GM19395 (cell line): Measurements from ENCODE around the gene SLFN5.
"Not testable (repeated sequence)": the region's sequence is repeated elsewhere in the genome, so short reads cannot be mapped to it uniquely, and the experiment has no call there.

ENCODE experiments used
- ATAC-seq: cut with Tn5 transposase; IDR thresholded peaks from one replicate; pipeline ENCODE4 v1.9.1; 2021; ENCODE audit warnings: mild to moderate bottlenecking, moderate library complexity; ENCODE audit not compliant: unreplicated experiment

Gene SLFN5

GRCh38 chr17:35241520-35241919, 1.4 kb upstream of the SLFN5 start:
- ATAC-seq: no peak

DNA sequence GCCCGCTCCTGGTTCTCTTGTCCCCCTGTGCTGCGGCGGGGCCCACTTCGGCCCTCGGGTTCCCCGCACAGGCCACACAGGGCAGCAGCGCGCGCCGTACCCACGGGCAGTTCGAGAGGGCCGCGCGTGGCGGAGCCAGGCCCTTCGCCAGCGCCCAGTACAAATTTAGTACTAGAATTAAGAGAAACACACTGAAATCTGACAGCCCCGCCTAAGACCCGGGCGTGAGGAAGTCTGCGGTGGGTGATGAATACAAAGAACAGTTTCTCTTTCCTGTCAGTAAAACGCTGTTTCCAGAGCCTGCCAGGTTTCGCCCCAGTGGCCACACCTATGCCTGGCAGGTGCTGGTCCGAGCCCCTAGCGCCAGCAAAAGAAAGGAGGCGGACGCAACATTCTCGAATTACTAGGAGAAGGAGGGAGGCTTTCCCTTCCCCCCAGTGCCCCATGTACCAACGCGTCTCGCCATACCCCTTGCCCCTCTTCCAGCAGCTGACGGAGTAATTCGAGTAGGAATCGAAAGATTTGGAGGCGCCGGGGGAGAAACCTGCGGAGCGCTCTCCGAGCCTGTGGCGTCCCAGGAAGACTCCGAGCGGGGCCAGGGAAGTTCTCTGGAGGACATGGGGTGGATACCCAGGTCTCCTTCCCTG, 591 bp upstream of the SLFN5 start:
- ATAC-seq: peak; percentile 66

GRCh38 chr17:35243561-35244340, 879 bp downstream of the SLFN5 start:
- ATAC-seq: peak; percentile 14

DNA sequence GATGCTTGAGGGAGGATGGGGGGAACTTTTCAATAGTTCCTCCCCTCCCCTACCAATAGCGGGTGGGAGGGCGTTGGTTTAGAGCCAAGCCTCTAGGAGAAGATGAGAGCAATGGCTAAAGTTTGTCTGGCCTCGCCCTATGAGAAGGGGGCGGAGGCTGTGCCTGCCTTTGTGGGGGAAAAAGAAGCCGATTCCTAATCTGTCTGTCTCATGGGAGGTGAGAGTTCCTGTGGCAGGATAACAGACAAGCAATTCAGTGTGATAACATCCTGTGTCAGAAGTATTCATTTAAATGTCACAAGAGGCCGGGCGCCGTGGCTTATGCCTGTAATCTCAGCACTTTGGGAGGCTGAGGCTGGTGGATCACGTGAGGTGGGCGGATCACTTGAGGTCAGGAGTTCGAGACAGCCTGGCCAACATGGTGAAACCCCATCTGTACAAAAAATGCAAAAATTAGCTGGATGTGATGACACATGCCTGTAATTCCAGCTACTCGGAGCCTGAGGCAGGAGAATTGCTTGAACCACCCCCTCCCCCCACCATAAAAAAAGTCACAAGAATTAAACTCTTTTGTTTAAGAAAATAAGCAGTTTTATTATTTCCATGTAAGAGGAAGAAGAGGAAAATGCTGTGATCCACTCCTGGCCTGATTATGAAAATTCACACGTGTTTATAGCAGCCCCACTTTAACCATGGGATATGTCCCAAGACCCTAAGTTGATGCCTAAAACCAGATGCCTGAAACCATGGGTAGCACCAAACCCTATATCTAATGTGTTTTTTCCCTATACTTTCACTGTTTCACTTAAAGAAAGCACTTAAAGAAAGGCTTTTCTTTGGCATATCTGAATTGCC, 1.7 kb downstream of the SLFN5 start:
- ATAC-seq: peak; percentile 53

- no peak for ATAC-seq
These were observed 2.3 kb downstream of the SLFN5 start for GRCh38 chr17:35245196-35245486.

- no peak for ATAC-seq
These were observed 9.8 kb downstream of the SLFN5 start for GRCh38 chr17:35252651-35253050.

DNA sequence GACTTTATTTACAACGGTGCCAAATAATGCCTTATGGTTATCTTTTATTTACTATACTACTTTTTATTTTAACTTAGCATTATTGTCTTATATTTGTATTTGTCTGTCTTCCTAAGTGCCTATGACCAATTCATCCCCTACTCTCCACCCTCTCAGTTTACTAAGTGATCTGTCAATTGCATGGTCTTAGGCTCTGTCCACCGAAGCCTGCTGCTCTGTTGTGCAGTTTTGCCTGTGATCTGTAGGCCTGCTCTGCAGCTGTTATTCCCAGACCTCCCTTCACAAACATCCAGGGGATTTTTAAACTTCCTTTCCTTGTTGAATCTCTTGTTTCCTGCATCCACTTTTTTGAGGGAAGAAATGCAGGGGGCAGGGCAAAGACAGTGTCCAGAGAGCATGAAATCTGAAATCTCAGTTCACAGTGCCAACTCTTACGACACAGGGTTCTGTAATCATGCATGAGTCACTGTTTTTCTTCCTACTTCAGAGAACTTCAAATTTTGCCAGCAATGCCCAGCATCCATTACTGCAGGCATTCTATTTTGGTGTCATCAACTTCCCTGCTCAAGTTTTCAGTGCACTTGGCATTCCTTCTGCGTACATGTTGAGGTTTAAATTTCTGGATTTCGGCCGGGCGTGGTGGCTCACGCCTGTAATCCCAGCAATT, 11.4 kb downstream of the SLFN5 start:
- ATAC-seq: no peak

GRCh38 chr17:35255316-35255715, 12.4 kb downstream of the SLFN5 start:
- no peak for ATAC-seq

DNA sequence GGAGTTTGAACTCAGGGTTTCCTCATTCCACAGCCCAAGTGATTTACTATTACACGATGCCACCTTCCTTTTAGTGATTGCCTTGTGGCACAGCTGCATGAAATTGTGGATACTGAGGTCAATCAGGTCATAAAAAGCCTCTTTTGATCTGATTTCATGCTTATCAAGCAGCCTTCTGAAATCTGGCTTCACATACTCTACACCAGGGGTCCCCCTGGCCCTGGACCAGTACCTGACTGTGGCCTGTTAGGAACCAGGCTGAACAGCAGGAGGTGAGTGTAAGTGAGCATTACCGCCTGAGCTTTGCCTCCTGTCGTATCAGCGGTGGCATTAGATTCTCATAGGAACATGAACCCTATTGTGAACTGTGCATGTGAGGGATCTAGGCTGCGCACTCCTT, 13.8 kb downstream of the SLFN5 start:
- no peak for ATAC-seq

DNA sequence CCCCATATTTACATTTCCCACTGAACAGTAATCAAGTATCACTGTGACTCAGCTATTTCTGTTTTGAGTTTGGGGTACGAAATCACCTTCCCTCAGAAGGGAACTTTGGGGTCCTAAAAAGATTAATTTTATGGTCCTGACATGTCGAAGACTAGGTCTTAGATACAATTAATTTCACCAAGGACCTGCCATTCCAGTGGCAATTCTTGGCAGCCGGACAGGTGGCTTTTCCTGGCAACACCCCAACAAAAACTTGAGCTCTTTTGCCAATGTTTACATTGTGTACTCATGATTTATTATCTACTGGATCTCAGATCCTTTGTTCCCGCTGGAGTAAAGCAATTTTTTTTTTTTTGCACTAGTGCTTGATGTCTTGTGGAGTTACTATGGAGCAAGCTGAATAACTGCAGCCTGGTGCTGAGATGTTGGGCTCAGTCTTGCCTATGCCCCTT, 14.4 kb downstream of the SLFN5 start:
- no peak for ATAC-seq

DNA sequence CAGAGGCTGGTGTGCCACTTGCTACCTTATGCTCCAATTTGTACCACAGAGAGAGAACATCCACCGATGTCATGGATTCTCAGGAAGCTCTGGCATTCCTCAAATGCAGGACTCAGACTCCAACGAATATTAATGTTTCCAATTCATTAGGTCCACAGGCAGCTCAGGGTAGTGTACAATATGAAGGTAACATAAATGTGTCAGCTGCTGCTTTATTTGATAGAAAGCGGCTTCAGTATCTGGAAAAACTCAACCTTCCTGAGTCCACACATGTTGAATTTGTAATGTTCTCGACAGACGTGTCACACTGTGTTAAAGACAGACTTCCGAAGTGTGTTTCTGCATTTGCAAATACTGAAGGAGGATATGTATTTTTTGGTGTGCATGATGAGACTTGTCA, 16.1 kb downstream of the SLFN5 start:
- ATAC-seq: no peak

GRCh38 chr17:35265071-35265470, 22.2 kb downstream of the SLFN5 start:
- ATAC-seq: no peak

DNA sequence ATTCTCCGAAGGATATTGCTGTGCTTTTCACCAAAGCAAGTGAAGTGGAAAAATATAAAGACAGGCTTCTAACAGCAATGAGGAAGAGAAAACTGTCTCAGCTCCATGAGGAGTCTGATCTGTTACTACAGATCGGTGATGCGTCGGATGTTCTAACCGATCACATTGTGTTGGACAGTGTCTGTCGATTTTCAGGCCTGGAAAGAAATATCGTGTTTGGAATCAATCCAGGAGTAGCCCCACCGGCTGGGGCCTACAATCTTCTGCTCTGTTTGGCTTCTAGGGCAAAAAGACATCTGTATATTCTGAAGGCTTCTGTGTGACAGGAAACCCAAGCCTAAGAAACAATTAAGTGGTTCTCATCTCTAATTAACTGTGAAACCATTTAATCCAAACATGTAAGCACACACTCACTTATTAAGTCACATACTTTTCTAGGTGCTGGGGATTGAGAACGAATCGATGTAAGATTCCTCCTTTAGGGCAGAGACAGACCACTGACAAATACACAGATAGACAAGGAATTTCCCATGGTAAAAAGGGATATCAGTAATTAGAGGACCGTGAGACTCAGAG, 22.8 kb downstream of the SLFN5 start:
- ATAC-seq: no peak

- not testable (repeated sequence) for ATAC-seq
These were observed 31.5 kb downstream of the SLFN5 start for GRCh38 chr17:35274167-35275066.

DNA sequence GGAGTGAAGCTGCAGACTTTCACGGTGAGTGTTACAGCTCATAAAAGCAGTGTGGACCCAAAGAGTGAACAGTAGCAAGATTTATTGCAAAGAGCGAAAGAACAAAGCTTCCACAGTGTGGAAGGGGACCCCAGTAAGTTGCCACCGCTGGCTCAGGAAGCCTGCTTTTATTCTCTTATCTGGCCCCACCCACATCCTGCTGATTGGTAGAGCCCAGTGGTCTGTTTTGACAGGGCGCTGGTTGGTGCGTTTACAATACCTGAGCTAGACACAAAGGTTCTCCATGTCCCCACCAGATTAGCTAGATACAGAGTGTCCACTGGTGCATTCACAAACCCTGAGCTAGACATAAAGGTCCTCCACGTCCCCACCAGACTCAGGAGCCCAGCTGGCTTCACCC, 35.6 kb downstream of the SLFN5 start:
- ATAC-seq: not testable (repeated sequence)

- not testable (repeated sequence) for ATAC-seq
These were observed 36.0 kb downstream of the SLFN5 start for GRCh38 chr17:35278876-35279275.

DNA sequence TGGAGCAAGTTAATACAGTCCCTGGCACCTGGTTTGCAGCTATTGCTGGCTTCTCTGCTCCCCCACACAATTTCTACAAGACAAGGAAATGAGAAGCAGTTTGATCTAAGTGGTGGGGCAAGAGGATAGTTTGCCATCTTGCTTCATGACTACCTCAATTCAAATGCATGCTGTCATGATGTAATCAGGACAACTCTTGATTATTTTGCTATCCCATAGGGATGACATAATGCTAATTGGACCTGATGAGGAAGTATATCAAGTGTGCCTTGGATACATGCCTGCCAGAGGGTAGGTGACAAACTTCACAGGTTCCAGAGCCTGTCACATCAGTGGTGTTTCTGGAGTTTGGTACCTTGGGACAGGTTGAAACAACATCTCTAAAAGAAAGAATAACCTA, 40.9 kb downstream of the SLFN5 start:
- no peak for ATAC-seq

DNA sequence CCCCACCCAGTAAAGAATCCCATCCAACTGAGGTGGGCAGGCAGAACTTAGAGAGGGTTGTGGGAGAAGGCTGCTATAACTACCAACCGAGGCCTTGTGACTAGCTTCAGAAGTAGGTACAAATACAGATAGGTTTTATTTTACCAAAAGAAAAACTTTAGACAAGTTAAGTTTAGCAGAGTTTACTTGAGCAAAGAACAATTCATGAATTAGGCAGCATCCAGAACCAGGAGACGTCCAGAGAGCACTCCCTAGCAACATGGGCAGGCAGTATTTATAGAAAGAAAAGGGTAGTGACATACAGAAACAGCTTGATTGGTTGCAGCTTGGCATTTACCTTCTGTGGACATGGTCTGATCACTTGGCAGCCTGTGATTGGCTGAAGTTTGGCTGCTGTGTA, 42.1 kb downstream of the SLFN5 start:
- ATAC-seq: no peak

GRCh38 chr17:35286120-35286781, 43.4 kb downstream of the SLFN5 start:
- no peak for ATAC-seq
